Heart right ventricle (tissue), 16 donors: ENCODE measurements around the gene CREB5. TPM values are rescaled to one million over a fixed set of nuclear protein-coding genes. Genes with fewer than 3 reads are reported as not detected.

ENCODE experiments used
- ATAC-seq, 8 donors: fragments of 200-7000 bp; cut with Tn5 transposase; one replicate each; pipeline ENCODE4 v1.9.1; 2020; ENCODE audit warnings: mild to moderate bottlenecking in 8 of 8, moderate library complexity in 8 of 8, moderate number of reproducible peaks in 1 of 8
- DNase-seq, 2 donors: peaks; one replicate each; pipeline ENCODE4 v3.0.0-alpha.2; 2020
- H3K27ac ChIP-seq, 10 donors: fragments of 200-600 bp; sonication (generic) in 2 of 10; one replicate each; pipeline versions ENCODE4 v1.5.0 to v1.8.0; 2020 to 2022; ENCODE audit warnings: mild to moderate bottlenecking in 3 of 10
- H3K27me3 ChIP-seq, 7 donors: fragments of 200-600 bp; one replicate each; pipeline ENCODE4 v1.8.0; 2021 to 2022; ENCODE audit warnings: mild to moderate bottlenecking in 2 of 7
- H3K36me3 ChIP-seq, 9 donors: fragments of 200-600 bp; sonication (generic) in 1 of 9; one replicate each; pipeline versions ENCODE4 v1.5.0 to v1.8.0; 2020 to 2022; ENCODE audit warnings: mild to moderate bottlenecking in 2 of 9
- H3K4me1 ChIP-seq, 9 donors: fragments of 200-600 bp; sonication (generic) in 1 of 9; one replicate each; pipeline versions ENCODE4 v1.5.0 to v1.8.0; 2020 to 2022; ENCODE audit warnings: mild to moderate bottlenecking in 4 of 9
- H3K4me3 ChIP-seq, 10 donors: fragments of 200-600 bp; sonication (generic) in 2 of 10; one replicate each; pipeline versions ENCODE4 v1.5.0 to v1.8.0; 2020 to 2022; ENCODE audit warnings: mild to moderate bottlenecking in 7 of 10, moderate library complexity in 2 of 10
- H3K9me3 ChIP-seq, 11 donors: fragments of 200-600 bp in 10 of 11; sonication (generic) in 2 of 11; one replicate each; pipeline versions ENCODE4 v1.5.0 to v1.8.0; 2013 to 2022; ENCODE audit warnings: mild to moderate bottlenecking in 2 of 11, control low read depth in 1 of 11, moderate library complexity in 1 of 11
- CTCF ChIP-seq, 9 donors: fragments of 200-600 bp; sonication (generic) in 2 of 9; IDR thresholded peaks; one replicate each; pipeline versions ENCODE4 v1.5.0 to v1.8.0; 2021 to 2022; ENCODE audit warnings: antibody characterized with exemption in 9 of 9, mild to moderate bottlenecking in 5 of 9, moderate library complexity in 1 of 9
- WGBS, 2 donors: extraction: QIAGEN DNeasy Blood & Tissue Kit; methylation state at CpG; one replicate each; pipeline ENCODE4 v1.1.7; 2013; ENCODE audit warnings: inconsistent platforms in 1 of 2; 5-methylcytosine and 5-hydroxymethylcytosine counted together
- intact Hi-C, 10 donors: fragments of 100-400 bp; cut with DNase I; formaldehyde crosslinking; loops; one replicate each; pipeline versions ENCODE4 v1.11.1 to v1.14.2; 2022
- polyA plus RNA-seq, 2 donors: library from polyadenylated mRNA; stranded (reverse); fragments of 200-250 nt; gene quantifications; one replicate each; pipeline ENCODE4 v1.2.3, GENCODE V29; 2013
- total RNA-seq, 10 donors: library from RNA; stranded (reverse); fragmentation: NEBNext Ultra II Directional in 3 of 10; extraction: Animal tissue kit (Norgen Biotek cat#: 25700) in 3 of 10; gene quantifications; one replicate each; pipeline versions ENCODE4 v1.2.1 to v1.2.4, GENCODE V29; 2021 to 2023
- donor health status: Arrhythmogenic right ventricular cardiomyopathy.
- donor health status: ischemic (EF 13 %, LVEDD 7.1; RV severe dilation, severe dysfunction).
- donor health status: healthy with polysubstance abuse.
- donor health status: DM: no; HTN: yes; CAD: no.
- donor health status: DM: no; HTN: no; CAD: no.
- donor health status: ischemic (EF 25% LVEDD 6.9; RV normal size, moderate dysfunction).
- donor health status: ischemic (EF 25% LVEDD 5.7; RV mildly dilated, moderate dysfunction).
- donor health status: healthy.
- donor health status: DM: yes; HTN: yes; CAD: no.
- donor health status: Ischemic cardiomyopathy.
- donor health status: ischemic (EF 35%, LVEDD 5.7; RV mildly dilated, moderate dysfunction).
- donor health status: nonischemic (EF 11% LVEDD 7.7; RV severe dilation, severe dysfunction).
- donor health status: DM: yes; HTN: yes; CAD: no.
- donor health status: PGD.
- donor health status: ischemic (EF 29% LVEDD 5.4; RV normal size, mild dysfunction).
- donor health status: nonischemic (EF 23%, LVEDD 6.1; RV moderate dilation, normal function).

CREB5 gene
- total and polyA plus RNA-seq, 12 donors, result 4.7 to 170 (median 19.0) TPM

DNA sequence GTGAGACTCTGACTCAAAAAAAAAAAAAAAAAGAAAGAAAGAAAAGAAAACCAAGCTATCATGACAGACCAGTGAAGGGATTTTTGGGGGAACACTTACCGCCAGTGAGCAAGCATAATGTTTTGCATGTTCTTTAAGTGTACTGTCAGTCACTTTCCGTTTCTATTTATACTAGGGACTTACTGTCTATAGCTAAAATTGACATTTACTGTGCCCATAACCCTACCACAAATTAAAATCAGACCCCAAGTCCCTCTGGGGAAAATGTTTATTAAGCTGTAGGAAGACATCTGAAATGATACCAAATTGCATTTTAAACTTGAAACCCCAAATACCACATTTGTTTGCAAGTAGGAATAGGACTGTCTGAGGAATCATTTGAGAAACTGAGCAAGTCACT, 293.0 kb downstream of the CREB5 start:
- Histone ChIP-seq H3K4me1 (peaks cover 7 to 56% (median 41%) of the 10 kb centered on the region in 9 donors), H3K4me3 (no peak overlapping the region)

GRCh38 chr7:28706584-28706983, 294.3 kb downstream of the CREB5 start:
- intact Hi-C loops, result no loop called here
- H3K4me3 ChIP-seq, result no peak overlapping the region
- H3K9me3 ChIP-seq, result no peaks in the 10 kb centered on the region
- no peak overlapping the region for H3K27ac ChIP-seq
- ATAC-seq (no peak), DNase-seq (no peak)
- no peaks in the 10 kb centered on the region for H3K36me3 ChIP-seq
- peaks cover 7 to 51% (median 33%) of the 10 kb centered on the region in 9 donors for H3K4me1 ChIP-seq
- WGBS, 2 donors, result 32 to 51% methylated on average over 1 of the region's 1 CpG
- TF ChIP-seq CTCF (IDR thresholded peaks at IDR 0.05), result no peak
- H3K27me3 ChIP-seq, result no peaks in the 10 kb centered on the region

More for the DNA sequence above, 293.0 kb downstream of the CREB5 start:
- Histone ChIP-seq H3K9me3 (no peaks in the 10 kb centered on the region), H3K36me3 (no peaks in the 10 kb centered on the region), H3K27ac (no peak overlapping the region), H3K27me3 (no peaks in the 10 kb centered on the region)
- intact Hi-C loops, result no loop called here
- no peak for TF ChIP-seq CTCF (IDR thresholded peaks at IDR 0.05)
- WGBS, 2 donors, result 93 to 94% methylated on average over 2 of the region's 2 CpGs
- no peak for DNase-seq
- no peak for ATAC-seq

DNA sequence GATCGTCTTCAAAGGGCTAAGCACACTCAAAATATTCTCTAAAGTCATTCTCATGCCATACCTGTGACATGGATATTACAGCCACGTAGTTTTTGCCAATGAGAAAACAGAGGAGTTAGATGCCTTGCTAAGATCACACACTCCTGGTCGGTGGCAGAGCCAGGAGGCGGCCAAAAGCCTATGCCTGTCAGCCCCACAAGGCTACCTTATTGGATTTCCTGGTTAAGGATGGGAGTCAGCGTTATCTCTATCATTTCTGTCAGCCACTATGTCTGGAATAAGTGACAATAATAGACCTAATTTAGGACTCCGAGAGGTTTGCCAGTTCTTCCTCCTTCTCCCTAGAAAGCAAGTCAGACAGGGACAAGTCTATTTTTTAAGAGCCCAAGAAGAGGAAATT, 295.0 kb downstream of the CREB5 start:
- ATAC-seq (peak in 1 of 8 donors; percentile 9), DNase-seq (no peak)
- TF ChIP-seq CTCF (IDR thresholded peaks at IDR 0.05), result no peak
- intact Hi-C loops, result no loop called here
- 68 to 69% methylated on average over 6 of the region's 6 CpGs for WGBS, 2 donors
- peaks cover 3 to 49% (median 26%) of the 10 kb centered on the region in 9 donors for H3K4me1 ChIP-seq
- H3K27ac ChIP-seq, result no peak overlapping the region
- no peak overlapping the region for H3K4me3 ChIP-seq
- peaks cover 0 to under 1% (median 0%) of the 10 kb centered on the region in 9 donors for H3K36me3 ChIP-seq
- no peaks in the 10 kb centered on the region for H3K9me3 ChIP-seq
- no peaks in the 10 kb centered on the region for H3K27me3 ChIP-seq

DNA sequence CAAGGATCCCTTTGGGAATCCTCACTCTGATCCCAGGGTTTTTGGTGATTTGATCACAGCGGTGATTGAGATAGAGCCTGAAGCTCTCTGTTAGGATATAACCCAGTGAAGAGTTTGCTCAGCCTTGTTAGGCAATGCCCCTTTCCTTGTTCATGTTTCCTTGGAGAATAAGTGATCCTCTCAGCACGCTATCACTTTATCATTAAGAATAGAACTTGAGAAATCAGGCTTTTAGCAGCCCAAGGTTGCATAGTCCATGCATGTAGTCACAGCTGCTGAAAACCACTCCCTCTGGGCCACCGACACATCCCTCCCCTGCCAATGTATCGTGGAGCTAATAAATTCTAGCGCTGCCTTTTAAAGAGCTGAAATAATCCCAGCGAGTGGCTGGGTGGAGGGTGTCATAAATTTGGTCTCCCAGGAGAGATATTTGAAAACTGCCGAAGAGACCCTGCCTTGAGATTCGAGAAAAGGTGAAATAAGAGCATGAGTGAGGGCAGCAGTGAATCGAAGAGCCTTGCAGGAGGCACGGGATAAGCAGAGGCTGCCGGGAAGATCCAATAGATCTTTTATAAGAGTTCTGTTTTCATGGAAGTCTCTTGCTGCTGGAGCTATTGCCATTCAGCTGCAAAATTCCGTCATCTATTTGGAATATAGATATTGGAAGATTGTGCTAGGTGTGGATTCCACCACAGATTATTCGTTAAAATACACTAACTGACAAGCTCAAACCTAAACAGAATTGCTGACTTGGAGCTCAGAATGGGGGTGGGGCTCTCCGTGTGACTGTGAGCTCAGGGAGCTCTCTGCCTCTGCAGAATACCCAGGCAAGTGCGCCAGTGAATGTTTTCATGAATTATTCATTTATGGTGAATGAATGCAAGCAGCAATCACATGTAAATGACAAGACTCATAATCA, 296.0 kb downstream of the CREB5 start:
- TF ChIP-seq CTCF (IDR thresholded peaks at IDR 0.05), result no peak
- Histone ChIP-seq H3K4me3 (peak overlapping the region in 1 of 10 donors; percentile 6), H3K9me3 (no peaks in the 10 kb centered on the region), H3K27ac (no peak overlapping the region), H3K36me3 (peaks cover 0 to 5% (median 0%) of the 10 kb centered on the region in 9 donors), H3K27me3 (no peaks in the 10 kb centered on the region), H3K4me1 (peaks cover 0 to 39% (median 16%) of the 10 kb centered on the region in 9 donors)
- intact Hi-C loops, result no loop called here
- WGBS, 2 donors, result 50 to 55% methylated on average over 15 of the region's 15 CpGs
- ATAC-seq (peak in 6 of 8 donors; percentile 20 to 77 (median 34)), DNase-seq (no peak)
